Activated gamma-delta T cell treated with anti-CD3 and anti-CD28 coated beads, Interleukin-2, amount 50 U/mL, for 16 hours (primary cell): ENCODE data around the gene CEMIP.

Source experiments
- DNase-seq: peaks from one replicate; pipeline ENCODE4 v3.0.0-alpha.2; 2020; ENCODE audit warnings: low read depth

CEMIP gene, protein sequence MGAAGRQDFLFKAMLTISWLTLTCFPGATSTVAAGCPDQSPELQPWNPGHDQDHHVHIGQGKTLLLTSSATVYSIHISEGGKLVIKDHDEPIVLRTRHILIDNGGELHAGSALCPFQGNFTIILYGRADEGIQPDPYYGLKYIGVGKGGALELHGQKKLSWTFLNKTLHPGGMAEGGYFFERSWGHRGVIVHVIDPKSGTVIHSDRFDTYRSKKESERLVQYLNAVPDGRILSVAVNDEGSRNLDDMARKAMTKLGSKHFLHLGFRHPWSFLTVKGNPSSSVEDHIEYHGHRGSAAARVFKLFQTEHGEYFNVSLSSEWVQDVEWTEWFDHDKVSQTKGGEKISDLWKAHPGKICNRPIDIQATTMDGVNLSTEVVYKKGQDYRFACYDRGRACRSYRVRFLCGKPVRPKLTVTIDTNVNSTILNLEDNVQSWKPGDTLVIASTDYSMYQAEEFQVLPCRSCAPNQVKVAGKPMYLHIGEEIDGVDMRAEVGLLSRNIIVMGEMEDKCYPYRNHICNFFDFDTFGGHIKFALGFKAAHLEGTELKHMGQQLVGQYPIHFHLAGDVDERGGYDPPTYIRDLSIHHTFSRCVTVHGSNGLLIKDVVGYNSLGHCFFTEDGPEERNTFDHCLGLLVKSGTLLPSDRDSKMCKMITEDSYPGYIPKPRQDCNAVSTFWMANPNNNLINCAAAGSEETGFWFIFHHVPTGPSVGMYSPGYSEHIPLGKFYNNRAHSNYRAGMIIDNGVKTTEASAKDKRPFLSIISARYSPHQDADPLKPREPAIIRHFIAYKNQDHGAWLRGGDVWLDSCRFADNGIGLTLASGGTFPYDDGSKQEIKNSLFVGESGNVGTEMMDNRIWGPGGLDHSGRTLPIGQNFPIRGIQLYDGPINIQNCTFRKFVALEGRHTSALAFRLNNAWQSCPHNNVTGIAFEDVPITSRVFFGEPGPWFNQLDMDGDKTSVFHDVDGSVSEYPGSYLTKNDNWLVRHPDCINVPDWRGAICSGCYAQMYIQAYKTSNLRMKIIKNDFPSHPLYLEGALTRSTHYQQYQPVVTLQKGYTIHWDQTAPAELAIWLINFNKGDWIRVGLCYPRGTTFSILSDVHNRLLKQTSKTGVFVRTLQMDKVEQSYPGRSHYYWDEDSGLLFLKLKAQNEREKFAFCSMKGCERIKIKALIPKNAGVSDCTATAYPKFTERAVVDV (N-terminal part only)

DNA sequence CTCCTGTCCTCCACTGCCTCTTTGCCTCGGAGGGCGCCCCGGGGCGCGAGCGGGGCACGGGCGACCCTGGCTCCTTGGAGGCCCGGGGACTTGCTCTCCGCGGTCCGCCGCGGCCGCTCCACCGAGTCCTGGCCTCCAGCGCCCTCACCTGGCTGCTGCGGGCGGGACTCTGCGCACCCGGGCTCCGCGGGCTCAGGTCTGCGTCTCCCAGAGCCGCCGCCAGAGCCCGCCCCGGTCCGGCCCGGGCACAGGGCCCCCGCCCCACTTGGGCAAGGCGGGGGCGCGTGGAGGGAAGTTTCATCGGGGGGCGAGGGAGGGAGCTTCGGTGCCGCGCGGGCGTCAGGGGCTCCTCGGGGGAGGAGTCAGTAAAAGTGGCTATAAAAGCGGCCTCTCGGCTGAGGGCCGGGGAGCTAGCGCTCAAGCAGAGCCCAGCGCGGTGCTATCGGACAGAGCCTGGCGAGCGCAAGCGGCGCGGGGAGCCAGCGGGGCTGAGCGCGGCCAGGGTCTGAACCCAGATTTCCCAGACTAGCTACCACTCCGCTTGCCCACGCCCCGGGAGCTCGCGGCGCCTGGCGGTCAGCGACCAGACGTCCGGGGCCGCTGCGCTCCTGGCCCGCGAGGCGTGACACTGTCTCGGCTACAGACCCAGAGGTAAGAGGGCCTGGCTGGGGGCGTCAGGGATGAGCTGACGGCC is at the start of gene CEMIP:
CEMIP (plus strand) TSS at position 407 of the 694 bp plus-strand sequence. CDS start 94,510 bp downstream, outside the sequence.
- no peak for DNase-seq

DNA sequence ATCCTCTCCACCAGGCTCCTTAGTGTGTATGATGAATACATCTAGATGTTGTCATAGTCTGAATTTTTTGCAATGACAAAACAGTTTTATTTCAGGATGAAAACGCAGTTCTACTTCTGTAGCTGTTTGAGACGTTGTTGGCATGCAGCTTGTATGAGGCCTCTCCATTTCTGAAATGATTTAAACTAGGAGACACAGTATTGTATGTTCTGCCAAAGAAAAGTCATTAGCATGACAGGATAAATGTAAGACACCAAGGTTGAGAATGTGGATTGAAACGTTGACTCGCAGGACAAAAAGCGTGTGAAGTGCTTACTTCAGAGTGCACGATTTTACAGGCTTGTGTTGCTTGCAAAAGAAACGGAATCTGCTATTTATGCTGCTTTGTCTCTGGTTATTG is 48.8 kb upstream of the CEMIP start:
- DNase-seq, result no peak

DNA sequence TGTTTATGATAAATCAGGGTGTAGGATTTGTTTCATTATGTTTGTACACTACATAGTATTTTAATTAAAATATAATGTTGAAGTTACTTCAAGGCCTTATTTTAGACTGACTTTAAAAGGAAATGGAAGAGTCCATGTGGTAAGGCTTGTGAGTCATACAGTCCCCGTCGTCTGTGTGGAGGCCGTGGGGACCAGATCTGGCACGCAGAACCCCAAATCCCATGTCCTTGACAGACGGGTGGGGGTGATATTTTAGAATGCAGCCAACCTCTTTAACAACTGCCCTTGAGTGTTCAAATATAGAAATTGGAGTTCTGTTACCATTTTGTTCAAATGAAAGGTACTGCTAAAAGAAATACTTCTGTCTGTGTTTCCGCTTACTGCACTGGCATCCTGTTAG is 48.2 kb upstream of the CEMIP start:
- DNase-seq, result no peak

DNA sequence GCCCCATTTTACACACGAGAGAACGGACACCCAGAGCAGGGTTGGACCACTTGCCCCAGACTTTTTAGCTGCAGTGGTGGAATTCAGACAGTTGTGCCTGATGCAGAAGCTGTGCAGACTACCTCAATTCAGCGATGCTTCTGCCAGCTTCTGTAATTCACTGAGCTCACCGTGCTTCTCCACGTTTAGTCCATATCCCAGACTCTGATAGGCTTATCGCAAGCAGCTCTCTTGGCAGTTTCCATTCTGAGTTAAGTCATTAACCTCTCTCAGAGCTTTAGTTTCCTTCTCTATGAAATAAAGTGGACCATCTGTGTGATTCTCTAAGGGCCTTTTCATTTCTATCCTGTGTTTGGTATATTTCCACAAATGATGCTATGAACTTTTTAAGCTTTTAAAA is 47.0 kb upstream of the CEMIP start:
- DNase-seq, result no peak

DNA sequence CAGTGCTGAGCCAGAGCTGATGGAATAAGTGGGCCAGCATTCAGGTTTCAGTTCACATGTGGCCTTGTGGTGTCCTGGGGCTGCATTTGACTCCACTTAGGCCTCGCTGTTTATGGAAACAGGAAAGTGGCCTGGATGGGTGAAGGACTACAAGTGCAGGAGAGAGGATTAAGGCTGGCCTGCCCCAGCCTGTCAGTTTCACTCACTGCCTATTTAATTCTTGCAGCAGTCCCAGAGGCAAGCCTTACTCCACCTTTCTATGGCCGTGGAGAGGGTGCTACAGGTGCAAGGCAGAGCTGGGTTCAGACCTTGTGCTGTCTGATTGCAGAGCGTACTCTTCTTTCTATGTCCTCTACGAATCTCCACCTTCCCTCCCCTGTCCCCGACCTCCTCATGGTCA is 46.4 kb upstream of the CEMIP start:
- DNase-seq, result no peak

DNA sequence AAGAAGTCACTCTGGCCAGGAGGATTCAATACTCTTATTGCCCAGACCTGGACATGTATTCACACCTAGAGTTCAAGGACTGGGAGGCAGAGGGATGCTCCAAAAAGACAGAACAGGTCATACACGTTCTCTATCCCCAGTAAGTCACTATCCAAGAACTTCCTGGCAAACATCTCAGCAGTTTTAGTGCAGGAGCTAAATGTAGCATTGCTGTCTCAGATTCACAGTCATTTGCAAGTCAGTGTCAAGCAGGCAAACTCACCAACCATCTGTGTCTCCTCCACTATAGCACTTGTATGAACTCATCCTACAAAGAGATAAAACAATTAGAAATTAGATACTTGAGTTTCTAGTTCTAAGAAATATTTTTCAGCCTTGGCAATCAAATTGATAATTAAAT is 45.7 kb upstream of the CEMIP start:
- DNase-seq, result no peak

DNA sequence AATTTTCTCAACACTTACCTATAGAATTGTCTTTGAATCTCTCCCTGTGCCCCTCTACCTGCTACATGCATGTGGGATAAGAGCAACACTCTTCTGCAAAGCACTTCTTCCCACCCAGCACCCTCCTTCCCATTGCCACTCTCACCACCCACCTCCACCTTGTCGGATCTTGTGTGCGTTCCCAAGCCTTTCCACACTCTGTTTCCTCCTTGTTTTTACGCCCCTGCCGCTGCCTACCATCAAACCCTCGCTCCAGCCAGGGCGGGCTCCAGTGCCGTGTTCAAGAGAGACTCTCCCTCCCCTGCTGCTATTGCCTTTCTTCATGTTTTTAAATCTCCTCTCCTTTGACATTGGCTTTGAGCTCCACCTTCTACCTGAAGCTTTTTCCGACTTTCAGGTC is 43.8 kb upstream of the CEMIP start:
- no peak for DNase-seq

DNA sequence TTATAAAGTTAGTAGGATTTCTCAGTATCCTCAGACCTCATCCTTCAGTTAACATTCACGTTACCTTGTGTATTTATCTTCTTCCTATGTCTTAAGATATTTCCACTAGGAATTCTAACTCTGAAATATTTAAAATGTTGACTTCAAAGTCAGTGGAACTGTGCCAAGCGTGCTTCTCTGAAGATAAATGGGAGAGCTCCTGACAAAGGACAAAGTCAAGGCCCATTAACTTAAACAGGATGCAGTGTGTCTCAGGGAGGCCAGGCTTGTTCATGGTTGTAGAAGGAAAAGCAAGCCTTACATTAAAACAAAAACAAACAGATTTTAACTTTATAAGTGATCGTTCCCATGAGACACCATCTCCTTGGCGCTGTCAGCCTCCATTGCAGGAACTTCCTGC is 42.6 kb upstream of the CEMIP start:
- no peak for DNase-seq

DNA sequence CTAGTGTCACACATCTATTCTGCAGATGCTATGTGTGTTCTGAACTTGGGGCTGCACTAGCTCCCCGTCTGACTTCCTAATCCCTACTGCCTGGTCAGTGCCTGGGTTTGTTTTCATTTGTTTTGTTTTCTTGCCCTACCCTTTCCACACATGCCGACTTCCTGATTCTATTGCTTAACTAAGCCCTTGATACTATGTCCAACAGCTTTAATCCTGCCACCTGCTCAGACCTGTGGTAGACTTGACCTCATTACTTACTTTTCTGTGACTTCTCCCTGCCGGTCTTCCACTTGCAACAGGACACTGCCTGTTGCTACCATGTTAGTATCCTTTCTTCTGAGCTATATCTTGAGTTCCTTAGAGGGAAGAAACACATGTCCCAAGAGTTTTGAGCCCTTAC is 39.3 kb upstream of the CEMIP start:
- DNase-seq, result no peak

DNA sequence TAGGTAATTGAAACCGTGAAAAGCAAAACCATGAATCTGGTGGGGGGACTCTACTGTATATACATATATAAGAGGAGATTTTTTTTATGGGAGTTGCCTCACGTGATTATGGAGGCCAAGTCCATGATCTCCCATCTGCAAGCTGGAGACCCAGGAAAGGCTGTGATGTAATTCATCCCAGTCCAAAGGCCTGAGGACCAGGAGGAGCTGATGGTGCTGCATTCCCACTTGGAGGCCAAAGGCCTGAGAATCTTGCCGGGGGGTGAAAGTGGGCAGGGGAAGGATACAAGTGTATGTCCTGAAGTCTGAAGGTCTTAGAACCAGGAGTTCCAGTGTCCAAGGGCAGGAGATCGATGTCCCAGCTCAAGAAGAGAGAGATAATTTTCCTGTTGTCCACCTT is 37.1 kb upstream of the CEMIP start:
- DNase-seq, result no peak

DNA sequence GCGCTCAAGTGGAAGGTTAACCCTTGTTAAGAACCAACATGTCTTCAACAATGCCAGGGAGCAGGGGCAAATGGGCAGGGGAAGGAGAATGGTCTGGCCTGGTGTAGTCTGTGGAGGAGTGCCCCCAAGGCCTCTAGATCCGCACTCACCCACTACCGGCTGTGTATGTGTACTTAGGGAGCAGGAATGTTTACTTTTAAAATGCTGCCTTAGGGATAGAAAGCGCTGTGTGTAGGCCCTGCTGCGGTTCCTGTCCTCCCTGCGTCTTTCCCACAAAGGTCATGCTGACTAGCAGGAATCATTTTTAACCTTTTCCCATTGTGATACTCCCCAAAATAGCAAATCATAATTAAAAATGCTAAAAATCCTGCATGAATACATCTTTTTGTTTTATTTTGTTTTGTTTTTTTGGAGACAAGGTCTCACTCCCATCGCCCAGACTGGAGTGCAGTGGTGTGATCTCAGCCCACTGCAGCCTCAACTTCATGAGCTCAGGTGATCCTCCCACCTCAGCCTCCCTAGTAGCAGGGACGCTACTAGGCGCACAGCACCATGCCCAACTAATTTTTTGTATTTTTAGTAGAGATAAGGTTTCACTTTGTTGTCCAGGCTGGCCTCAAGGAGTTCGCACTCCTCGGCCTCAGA is 35.9 kb upstream of the CEMIP start:
- DNase-seq, result no peak

DNA sequence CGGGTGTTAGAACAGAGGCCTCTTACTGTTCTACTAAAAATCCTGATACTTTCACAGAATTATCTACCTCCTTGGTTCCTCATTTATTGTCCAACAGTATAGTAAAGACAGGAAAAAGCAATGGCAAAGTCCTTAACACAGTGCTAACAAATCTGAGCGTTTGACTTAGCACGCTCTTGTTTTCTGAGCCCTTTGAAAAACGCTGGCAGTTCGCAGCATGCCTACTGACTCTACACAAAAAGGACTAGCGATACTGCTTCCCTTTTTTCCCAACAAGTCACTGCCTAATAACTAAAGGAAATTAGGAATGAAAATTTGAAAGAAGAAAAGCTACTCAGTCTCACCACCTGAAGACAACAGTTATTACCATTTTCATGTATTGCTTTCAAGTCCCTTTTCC is 34.8 kb upstream of the CEMIP start:
- DNase-seq, result no peak

DNA sequence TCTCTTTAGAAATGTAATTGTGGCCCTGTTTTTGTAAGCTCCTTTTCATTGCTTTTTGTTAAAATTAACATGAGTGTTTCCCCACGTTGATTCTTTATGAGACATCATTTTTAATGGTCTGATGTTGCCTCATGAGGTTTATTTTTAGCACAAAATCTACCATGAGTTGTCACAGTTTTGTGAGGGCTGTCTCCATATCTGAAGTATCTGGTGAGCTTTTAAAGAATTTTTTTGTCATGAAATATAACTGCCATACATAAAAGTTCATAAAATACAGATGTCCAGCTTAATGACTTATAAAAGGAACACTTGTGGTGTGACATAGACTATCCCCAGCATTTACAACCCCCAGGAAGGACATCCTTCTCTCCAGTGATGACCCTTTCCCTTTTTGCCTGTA is 34.3 kb upstream of the CEMIP start:
- DNase-seq, result no peak

DNA sequence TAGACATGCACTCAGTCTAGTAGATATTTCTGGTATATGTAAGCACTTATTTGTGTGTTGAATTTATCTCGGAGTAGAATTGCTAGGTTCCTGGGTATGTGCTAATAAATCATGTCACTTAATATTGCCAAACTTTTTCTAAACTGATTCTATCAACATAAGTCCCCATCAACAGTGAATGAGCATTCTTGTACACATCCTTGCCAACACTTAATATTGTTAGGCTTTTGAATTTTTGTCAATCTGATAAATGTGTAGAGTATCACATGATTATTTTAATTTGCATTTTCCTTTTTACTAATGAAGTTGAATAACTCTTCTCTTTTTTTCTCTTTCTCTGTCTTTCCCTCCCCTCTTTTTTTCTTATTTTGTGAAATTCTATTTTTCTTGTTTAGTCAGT is 33.3 kb upstream of the CEMIP start:
- DNase-seq, result no peak

DNA sequence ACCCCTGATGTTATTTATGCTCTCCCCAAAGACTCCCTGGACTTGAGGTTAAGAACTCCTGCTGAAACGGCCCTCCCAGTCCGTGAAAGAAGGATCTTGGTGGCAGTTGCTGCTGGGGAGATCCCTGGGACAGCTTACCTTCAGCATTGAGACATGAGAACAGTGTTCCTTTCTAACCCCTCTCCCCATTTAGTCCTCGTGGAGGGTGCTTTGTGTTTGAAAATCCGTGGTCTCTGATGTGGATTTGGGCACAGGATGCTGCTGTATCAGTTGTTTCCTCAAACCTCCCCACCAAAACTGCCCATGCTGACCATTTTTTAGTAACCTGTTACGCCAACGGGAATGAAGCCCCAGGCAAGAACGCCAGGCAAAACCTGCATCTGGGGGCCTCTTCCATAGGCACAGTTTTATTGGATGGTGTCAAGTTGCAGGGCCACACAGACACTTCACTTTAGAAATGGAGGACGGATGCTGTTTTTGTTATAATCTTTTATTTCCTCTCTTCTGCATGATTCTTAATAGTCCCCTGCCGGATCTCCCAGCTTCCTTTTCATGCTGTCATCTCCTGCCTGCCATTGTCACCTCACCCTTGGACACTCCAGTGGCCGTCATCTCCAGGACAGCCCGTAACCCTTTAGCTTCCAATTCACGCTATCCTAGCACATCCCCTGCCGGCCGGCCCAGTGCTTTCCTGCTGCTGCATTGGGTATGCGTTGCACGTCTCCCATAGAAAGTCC is 31.7 kb upstream of the CEMIP start:
- no peak for DNase-seq

DNA sequence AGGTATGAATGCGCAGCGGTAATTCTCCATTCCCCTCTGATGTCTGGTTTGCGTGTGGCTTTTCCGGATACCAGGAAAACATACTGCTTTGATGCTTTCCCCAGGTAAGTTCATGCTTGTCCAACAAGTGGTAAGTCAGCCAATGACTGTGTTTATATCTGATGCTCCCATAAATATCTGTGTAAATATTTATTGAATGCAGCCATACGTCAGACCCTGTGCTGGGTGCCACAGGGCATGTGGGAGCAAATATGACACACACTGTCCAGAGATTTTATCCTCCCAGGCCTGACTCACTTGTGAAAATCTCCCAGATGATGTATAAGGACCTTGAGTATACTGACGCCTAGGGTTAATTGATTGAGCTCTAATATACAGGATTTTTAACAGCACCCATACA is 29.6 kb upstream of the CEMIP start:
- no peak for DNase-seq

DNA sequence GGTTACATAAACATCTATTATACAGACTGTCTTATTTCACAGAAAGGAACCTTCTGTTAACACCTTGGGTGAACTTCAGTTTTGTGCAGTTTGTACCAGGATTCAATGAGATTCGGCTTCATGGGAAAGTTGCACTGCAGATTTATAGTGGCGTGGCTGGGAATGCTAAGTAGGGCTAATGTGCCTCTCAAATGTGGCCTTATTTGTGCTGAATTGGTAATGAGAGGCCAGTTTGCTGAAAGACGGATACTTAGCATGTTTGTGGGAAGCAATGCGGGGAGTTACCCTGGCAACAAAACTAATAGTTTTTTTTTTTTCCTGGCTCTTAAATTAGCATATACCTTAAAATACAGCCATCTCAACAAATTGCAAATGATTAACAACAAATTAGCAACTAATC is 28.6 kb upstream of the CEMIP start:
- no peak for DNase-seq

DNA sequence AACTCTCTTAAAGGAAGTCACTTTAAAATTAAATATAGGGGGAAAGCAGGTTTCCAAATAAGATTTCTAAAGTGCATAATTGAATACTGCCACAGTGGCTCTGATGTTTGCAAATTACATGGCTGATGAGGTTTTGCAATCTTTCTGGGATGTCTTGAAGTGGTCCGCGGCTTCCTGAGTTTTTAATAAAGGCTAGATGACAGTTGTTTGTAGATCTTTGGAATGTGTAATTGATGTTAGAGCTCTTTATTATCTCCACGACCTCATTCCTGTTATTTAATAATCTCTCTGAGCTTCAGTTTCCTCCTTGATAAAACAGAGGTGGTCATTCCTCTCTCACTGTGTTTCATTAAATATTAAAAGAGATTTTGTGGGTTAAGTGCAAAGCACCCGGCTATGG is 27.0 kb upstream of the CEMIP start:
- no peak for DNase-seq

DNA sequence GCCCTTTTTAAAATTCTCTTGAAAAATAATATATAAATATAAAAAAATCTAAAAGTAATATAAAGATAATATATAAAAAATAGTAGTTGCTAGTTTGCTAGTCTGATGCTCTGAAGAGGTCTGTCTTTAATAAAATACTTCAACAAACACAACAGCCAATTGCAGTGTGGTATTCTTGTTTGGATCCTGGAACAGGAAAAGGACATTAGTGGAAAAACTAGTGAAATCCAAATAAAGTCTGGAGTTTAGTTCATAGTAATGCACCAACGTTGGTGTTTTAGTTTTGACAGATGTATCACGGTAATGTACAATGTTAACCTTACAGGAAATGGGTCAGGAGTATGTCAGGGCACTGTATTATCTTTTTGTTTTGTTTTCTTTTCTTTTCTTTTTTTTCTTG is 26.0 kb upstream of the CEMIP start:
- no peak for DNase-seq

DNA sequence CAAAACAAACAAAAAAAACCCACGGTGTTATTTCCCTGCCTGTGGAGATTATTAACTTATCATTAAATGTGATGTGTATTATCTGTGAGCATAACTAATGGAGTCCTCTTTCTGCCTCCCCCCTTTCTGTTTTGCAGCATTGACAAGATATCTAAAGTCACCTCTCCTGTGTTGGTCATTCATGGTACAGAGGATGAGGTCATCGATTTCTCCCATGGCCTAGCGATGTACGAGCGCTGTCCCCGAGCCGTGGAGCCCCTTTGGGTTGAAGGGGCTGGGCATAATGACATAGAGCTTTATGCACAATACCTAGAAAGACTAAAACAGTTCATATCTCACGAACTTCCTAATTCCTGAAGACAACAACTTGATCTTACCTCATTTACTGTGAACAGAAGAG is 25.2 kb upstream of the CEMIP start:
- DNase-seq, result no peak

DNA sequence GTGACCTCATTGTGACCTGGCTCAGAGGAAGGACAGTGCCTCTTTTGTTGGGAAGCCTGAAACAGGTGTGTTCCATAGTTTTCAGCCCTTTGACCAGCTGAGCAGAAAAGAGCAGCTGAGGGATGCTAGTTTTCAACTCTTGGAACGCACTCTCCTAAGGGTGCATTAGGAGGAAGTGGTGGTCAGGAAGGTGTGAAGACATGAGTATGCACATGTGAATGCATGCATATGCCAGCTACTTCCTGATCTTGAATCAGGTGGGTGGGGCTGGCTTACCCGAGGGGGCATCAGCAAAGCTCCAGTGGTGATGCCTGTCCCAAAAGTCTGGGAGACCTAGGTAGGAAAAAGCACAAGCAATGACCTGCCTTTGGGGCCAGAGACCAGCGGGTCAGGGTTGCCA is 23.3 kb upstream of the CEMIP start:
- no peak for DNase-seq
